GM12874 (cell line): Measurements from ENCODE around the gene KDM4F.

ENCODE experiments used
- CTCF ChIP-seq: IDR thresholded peaks from 2 replicates; pipeline ENCODE4 v1.5.1; 2011; ENCODE audit warnings: low read depth, mild to moderate bottlenecking, control low read depth, low read length, moderate library complexity; ENCODE audit not compliant: insufficient read depth

Gene KDM4F

GRCh38 chr11:95028357-95028756, 20.9 kb upstream of the KDM4F start:
- TF ChIP-seq CTCF: no peak

GRCh38 chr11:95033051-95033450, 16.2 kb upstream of the KDM4F start:
- no peak for TF ChIP-seq CTCF

- no peak for TF ChIP-seq CTCF
Observed at GRCh38 chr11:95035316-95035715, 13.9 kb upstream of the KDM4F start.

- no peak for TF ChIP-seq CTCF
Observed at GRCh38 chr11:95042239-95042638, 7.0 kb upstream of the KDM4F start.

GRCh38 chr11:95042906-95043305, 6.3 kb upstream of the KDM4F start:
- TF ChIP-seq CTCF: no peak

- no peak for TF ChIP-seq CTCF
Observed at GRCh38 chr11:95044010-95044409, 5.2 kb upstream of the KDM4F start.

- TF ChIP-seq CTCF: no peak
Observed at GRCh38 chr11:95045812-95046211, 3.4 kb upstream of the KDM4F start.
